SK-N-MC (cell line): Measurements from ENCODE around the gene HADHA.

Experiments
- DNase-seq: peaks from one replicate; pipeline ENCODE4 v3.0.0-alpha.2; 2011; ENCODE audit warnings: low read depth, low spot score
- H3K27ac ChIP-seq: fragments of 200-600 bp; sonication (generic); 2 replicates; pipeline ENCODE4 v1.5.1; 2016; ENCODE audit warnings: mixed run types
- H3K36me3 ChIP-seq: fragments of 200-600 bp; sonication (generic); 2 replicates; pipeline ENCODE4 v1.6.1; 2017; ENCODE audit warnings: antibody characterized with exemption, low read length, mixed read lengths; ENCODE audit not compliant: insufficient read depth
- H3K4me3 ChIP-seq: fragments of 200-600 bp; sonication (generic); 2 replicates; pipeline ENCODE4 v1.5.1; 2016
- H3K9ac ChIP-seq: fragments of 200-600 bp; sonication (generic); 2 replicates; pipeline ENCODE4 v1.8.0; 2017; ENCODE audit warnings: mixed run types, mixed read lengths; ENCODE audit not compliant: insufficient read length
- H3K9me3 ChIP-seq: fragments of 200-600 bp; sonication (generic); 2 replicates; pipeline ENCODE4 v1.6.1; 2017; ENCODE audit warnings: low read depth, mild to moderate bottlenecking, antibody characterized with exemption, low read length, moderate library complexity, mixed read lengths
- EZH2 ChIP-seq: fragments of 200-600 bp; sonication (generic); IDR thresholded peaks from one replicate; pipeline ENCODE4 v1.6.1; 2017; ENCODE audit warnings: antibody characterized with exemption
- FOXP2 ChIP-seq: optimal IDR thresholded peaks from 2 replicates; pipeline ENCODE3; 2011; ENCODE audit warnings: mild to moderate bottlenecking, moderate library complexity; ENCODE audit not compliant: insufficient read depth; ENCODE audit errors: extremely low read length, control extremely low read depth
- POLR2AphosphoS5 ChIP-seq: IDR thresholded peaks from 2 replicates; pipeline ENCODE4 v1.6.1; 2012; ENCODE audit warnings: mild to moderate bottlenecking, low read depth, low read length, borderline replicate concordance

HADHA gene

GRCh38 chr2:26244309-26245230 lies at the start of gene HADHA, which contains the start of gene HADHB:
HADHA (minus strand) TSS chr2:26244632; CDS start chr2:26244596, 36 bp downstream.
HADHB (plus strand) TSS chr2:26244939; CDS start chr2:26254255, 9,316 bp downstream.
- peak within 1 kb of the TSS; percentile 99 for H3K4me3 ChIP-seq
- H3K27ac ChIP-seq = peak within 1 kb of the TSS; percentile 96
- peak; percentile 48 for DNase-seq
- peak within 1 kb of the TSS; percentile 94 for H3K9ac ChIP-seq
- H3K9me3 ChIP-seq = no peaks in the 10 kb centered on the region
- no peaks in the 10 kb centered on the region for H3K36me3 ChIP-seq
- TF ChIP-seq FOXP2 (no peak), EZH2 (no peak), POLR2AphosphoS5 (peak; percentile 79)

- no peak for DNase-seq
- Histone ChIP-seq H3K9me3 (no peaks in the 10 kb centered on the region), H3K9ac (no peak overlapping the region), H3K27ac (no peak overlapping the region), H3K4me3 (no peak overlapping the region), H3K36me3 (peaks cover under 1% of the 10 kb centered on the region; the same call in 1 of the 2 replicates)
- TF ChIP-seq POLR2AphosphoS5 (no peak), FOXP2 (no peak), EZH2 (no peak)
These were observed 48.2 kb upstream of the HADHA start for GRCh38 chr2:26292646-26293045.

GRCh38 chr2:26290001-26290400 lies 45.6 kb upstream of the HADHA start:
- no peak overlapping the region for H3K9ac ChIP-seq
- TF ChIP-seq FOXP2 = no peak
- TF ChIP-seq POLR2AphosphoS5 = no peak
- TF ChIP-seq EZH2 = no peak

DNA sequence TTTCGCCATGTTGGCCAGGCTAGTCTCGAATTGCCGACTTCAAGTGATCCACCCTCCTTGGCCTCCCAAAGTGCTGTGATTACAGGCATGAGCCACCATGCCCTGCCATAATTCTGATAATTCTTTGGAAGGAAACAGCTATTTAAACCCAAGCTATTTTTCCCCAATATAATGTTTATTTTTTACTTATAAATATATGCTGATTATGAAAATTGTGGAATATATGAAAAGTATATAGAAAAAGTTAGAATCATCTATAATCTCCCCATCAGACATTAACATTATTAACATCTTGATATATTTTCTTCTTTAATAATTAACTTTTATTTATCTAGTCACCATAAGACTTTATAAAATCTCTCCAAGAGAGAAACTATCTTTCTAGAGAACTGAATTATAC lies 41.5 kb upstream of the HADHA start:
- peaks cover 42% of the 10 kb centered on the region for H3K36me3 ChIP-seq
- no peak overlapping the region for H3K27ac ChIP-seq
- DNase-seq = no peak
- no peak overlapping the region for H3K4me3 ChIP-seq
- H3K9me3 ChIP-seq = no peaks in the 10 kb centered on the region
- H3K9ac ChIP-seq = no peak overlapping the region
- TF ChIP-seq POLR2AphosphoS5 = no peak
- no peak for TF ChIP-seq EZH2

More at GRCh38 chr2:26290001-26290400, 45.6 kb upstream of the HADHA start:
- Histone ChIP-seq H3K27ac (no peak overlapping the region), H3K4me3 (no peak overlapping the region), H3K36me3 (peaks cover 11% of the 10 kb centered on the region), H3K9me3 (no peaks in the 10 kb centered on the region)
- DNase-seq = no peak

GRCh38 chr2:26284132-26284531 lies 39.7 kb upstream of the HADHA start:
- no peak overlapping the region for H3K4me3 ChIP-seq
- no peaks in the 10 kb centered on the region for H3K9me3 ChIP-seq
- no peak overlapping the region for H3K9ac ChIP-seq
- H3K36me3 ChIP-seq = peaks cover 56% of the 10 kb centered on the region
- H3K27ac ChIP-seq = no peak overlapping the region
- no peak for TF ChIP-seq POLR2AphosphoS5
- TF ChIP-seq EZH2 = no peak
- TF ChIP-seq FOXP2 = no peak
- DNase-seq = no peak

- Histone ChIP-seq H3K9ac (no peak overlapping the region), H3K9me3 (no peaks in the 10 kb centered on the region), H3K4me3 (no peak overlapping the region), H3K27ac (no peak overlapping the region), H3K36me3 (peaks cover 61% of the 10 kb centered on the region)
- no peak for TF ChIP-seq POLR2AphosphoS5
- no peak for TF ChIP-seq EZH2
- TF ChIP-seq FOXP2 = no peak
- DNase-seq = no peak
These were observed 39.2 kb upstream of the HADHA start for GRCh38 chr2:26283606-26284005.

DNA sequence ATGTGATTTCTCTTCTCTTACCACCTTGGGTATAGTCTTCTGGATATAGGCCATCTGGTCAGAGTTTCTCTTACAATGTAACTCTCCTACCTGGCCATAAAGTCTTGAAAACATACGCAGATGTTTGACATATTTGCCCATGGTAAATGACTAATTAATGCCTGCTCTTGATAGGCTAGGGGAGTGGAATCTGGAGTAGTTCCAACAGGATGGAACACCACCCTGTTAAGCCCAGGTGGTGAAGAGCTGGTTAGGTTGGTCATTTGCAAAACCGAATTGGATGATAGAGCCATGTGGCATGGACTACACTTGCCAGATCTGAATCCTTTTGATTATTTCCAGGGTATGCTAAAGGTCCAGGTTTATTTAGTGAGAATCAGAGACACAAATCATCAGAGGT lies 36.8 kb upstream of the HADHA start:
- peaks cover 72% of the 10 kb centered on the region for H3K36me3 ChIP-seq
- no peak overlapping the region for H3K9ac ChIP-seq
- TF ChIP-seq EZH2 (no peak), POLR2AphosphoS5 (no peak), FOXP2 (no peak)
- H3K9me3 ChIP-seq = no peaks in the 10 kb centered on the region
- no peak for DNase-seq
- no peak overlapping the region for H3K27ac ChIP-seq
- no peak overlapping the region for H3K4me3 ChIP-seq

- Histone ChIP-seq H3K36me3 (peaks cover 72% of the 10 kb centered on the region), H3K9me3 (no peaks in the 10 kb centered on the region), H3K27ac (no peak overlapping the region), H3K9ac (no peak overlapping the region), H3K4me3 (no peak overlapping the region)
- DNase-seq = no peak
- TF ChIP-seq FOXP2 (no peak), POLR2AphosphoS5 (no peak), EZH2 (no peak)
These were observed 35.5 kb upstream of the HADHA start for GRCh38 chr2:26279886-26280285.
